H9 (cell line): ENCODE measurements around the gene FBLN7. TPM values are rescaled to one million over a fixed set of nuclear protein-coding genes. Genes with fewer than 3 reads are reported as not detected.

Experiments used
- DNase-seq: peaks from one replicate; pipeline ENCODE4 v3.0.0-alpha.2; 2017
- H2AFZ ChIP-seq: one replicate; pipeline ENCODE4 v1.6.1; 2013; ENCODE audit warnings: mild to moderate bottlenecking, low read length, control low read depth, moderate library complexity
- H2AK5ac ChIP-seq: 2 replicates; pipeline ENCODE4 v1.6.1; 2013; ENCODE audit warnings: low read length, control low read depth, mixed read lengths; ENCODE audit not compliant: insufficient read length
- H2BK120ac ChIP-seq: one replicate; pipeline ENCODE4 v1.6.1; 2013; ENCODE audit warnings: low read depth, mild to moderate bottlenecking, low read length, control low read depth, inconsistent platforms; ENCODE audit not compliant: poor library complexity, severe bottlenecking
- H2BK12ac ChIP-seq: 2 replicates; pipeline ENCODE4 v1.6.1; 2013; ENCODE audit warnings: low read length, control low read depth, mixed read lengths, low read depth; ENCODE audit not compliant: insufficient read length
- H2BK15ac ChIP-seq: 2 replicates; pipeline ENCODE4 v1.6.1; 2013; ENCODE audit warnings: low read depth, low read length, control low read depth
- H2BK20ac ChIP-seq: one replicate; pipeline ENCODE4 v1.6.1; 2013; ENCODE audit warnings: low read depth, mild to moderate bottlenecking, low read length, control low read depth, inconsistent platforms; ENCODE audit not compliant: poor library complexity, severe bottlenecking
- H2BK5ac ChIP-seq: 2 replicates; pipeline ENCODE4 v1.6.1; 2013; ENCODE audit warnings: low read length, control low read depth, mixed read lengths; ENCODE audit not compliant: insufficient read length
- H3K14ac ChIP-seq: 2 replicates; pipeline ENCODE4 v1.6.1; 2013; ENCODE audit warnings: low read length, control low read depth; ENCODE audit not compliant: insufficient read depth
- H3K18ac ChIP-seq: 2 replicates; pipeline ENCODE4 v1.6.1; 2013; ENCODE audit warnings: low read depth, mild to moderate bottlenecking, mixed read lengths, low read length, control low read depth; ENCODE audit not compliant: insufficient read length
- H3K23ac ChIP-seq: 2 replicates; pipeline ENCODE4 v1.6.1; 2013; ENCODE audit warnings: low read length, control low read depth, mixed read lengths, low read depth; ENCODE audit not compliant: insufficient read length
- H3K23me2 ChIP-seq: 2 replicates; pipeline ENCODE4 v1.6.1; 2013; ENCODE audit warnings: low read depth, mild to moderate bottlenecking, mixed read lengths, low read length, control low read depth; ENCODE audit not compliant: insufficient read length, poor library complexity, severe bottlenecking
- H3K27ac ChIP-seq: 2 replicates; pipeline ENCODE4 v1.5.1; 2013; ENCODE audit warnings: low read length, control low read depth, mixed read lengths, low read depth; ENCODE audit not compliant: insufficient read length
- H3K27me3 ChIP-seq: 2 replicates; pipeline ENCODE4 v1.6.1; 2013; ENCODE audit warnings: low read length, control low read depth, inconsistent platforms; ENCODE audit not compliant: insufficient read depth
- H3K4ac ChIP-seq: 2 replicates; pipeline ENCODE4 v1.6.1; 2013; ENCODE audit warnings: low read depth, mild to moderate bottlenecking, control low read depth, inconsistent platforms, low read length, moderate library complexity
- H3K4me1 ChIP-seq: 2 replicates; pipeline ENCODE4 v1.6.1; 2013; ENCODE audit warnings: low read length, control low read depth, inconsistent platforms; ENCODE audit not compliant: insufficient read depth
- H3K4me2 ChIP-seq: 2 replicates; pipeline ENCODE4 v1.6.1; 2013; ENCODE audit warnings: low read length, control low read depth, mixed read lengths; ENCODE audit not compliant: insufficient read length, insufficient read depth
- H3K56ac ChIP-seq: 2 replicates; pipeline ENCODE4 v1.6.1; 2013; ENCODE audit warnings: low read depth, mild to moderate bottlenecking, mixed read lengths, low read length, control low read depth; ENCODE audit not compliant: insufficient read length
- H3K79me1 ChIP-seq: 2 replicates; pipeline ENCODE4 v1.6.1; 2013; ENCODE audit warnings: low read depth, mild to moderate bottlenecking, moderate library complexity, low read length, control low read depth, inconsistent platforms; ENCODE audit not compliant: insufficient read depth, poor library complexity, severe bottlenecking
- H3K79me2 ChIP-seq: 2 replicates; pipeline ENCODE4 v1.6.1; 2013; ENCODE audit warnings: low read length, control low read depth, inconsistent platforms; ENCODE audit not compliant: insufficient read depth
- H3K9ac ChIP-seq: 2 replicates; pipeline ENCODE4 v1.6.1; 2013; ENCODE audit warnings: low read length, control low read depth, mixed read lengths; ENCODE audit not compliant: insufficient read length; ENCODE audit errors: extremely low read depth
- H3K9me3 ChIP-seq: one replicate; pipeline ENCODE4 v1.6.1; 2013; ENCODE audit warnings: low read depth, low read length, inconsistent platforms; ENCODE audit not compliant: control insufficient read depth
- H3T11ph ChIP-seq: one replicate; pipeline ENCODE4 v1.6.1; 2013; ENCODE audit warnings: mild to moderate bottlenecking, low read length, control low read depth, inconsistent platforms
- H4K20me1 ChIP-seq: one replicate; pipeline ENCODE4 v1.6.1; 2013; ENCODE audit not compliant: control insufficient read depth, insufficient read length, insufficient read depth
- H4K5ac ChIP-seq: 2 replicates; pipeline ENCODE4 v1.6.1; 2013; ENCODE audit warnings: low read depth, mild to moderate bottlenecking, mixed read lengths, low read length, control low read depth; ENCODE audit not compliant: insufficient read length
- H4K8ac ChIP-seq: replicated peaks from 2 replicates; pipeline ENCODE4 v1.6.1; 2013; ENCODE audit warnings: low read length, control low read depth, mixed read lengths, low read depth; ENCODE audit not compliant: insufficient read length
- H4K91ac ChIP-seq: 2 replicates; pipeline ENCODE4 v1.6.1; 2013; ENCODE audit warnings: low read depth, mild to moderate bottlenecking, moderate library complexity, mixed read lengths, low read length, control low read depth; ENCODE audit not compliant: insufficient read length
- H3K27ac Mint-ChIP-seq, 3 experiments: 2 replicates in 2 of 3; 3 replicates in 1 of 3; pipeline ENCODE4 v1.8.0; 2020 to 2021; ENCODE audit warnings: mixed read lengths in 3 of 3, mild to moderate bottlenecking in 1 of 3, moderate library complexity in 1 of 3
- H3K27me3 Mint-ChIP-seq: 2 replicates; pipeline ENCODE4 v1.8.0; 2021; ENCODE audit warnings: low read depth, mild to moderate bottlenecking, moderate library complexity, mixed read lengths
- H3K36me3 Mint-ChIP-seq, 3 experiments: 2 replicates in 2 of 3; 3 replicates in 1 of 3; pipeline ENCODE4 v1.8.0; 2020 to 2021; ENCODE audit warnings: low read depth in 3 of 3, mixed read lengths in 3 of 3; ENCODE audit not compliant: insufficient read depth in 1 of 3
- H3K4me1 Mint-ChIP-seq, 2 experiments: 2 replicates each; pipeline ENCODE4 v1.8.0; 2020; ENCODE audit warnings: mixed read lengths in 2 of 2
- H3K4me3 Mint-ChIP-seq, 2 experiments: 2 replicates in 1 of 2; 3 replicates in 1 of 2; pipeline ENCODE4 v1.8.0; 2020 to 2021; ENCODE audit warnings: mild to moderate bottlenecking in 2 of 2, mixed read lengths in 2 of 2, moderate library complexity in 1 of 2
- H3K9me3 Mint-ChIP-seq, 2 experiments: 2 replicates in 1 of 2; 3 replicates in 1 of 2; pipeline ENCODE4 v1.8.0; 2020; ENCODE audit warnings: mild to moderate bottlenecking in 2 of 2, mixed read lengths in 2 of 2, moderate library complexity in 1 of 2
- CTCF ChIP-seq: fragments of 200-600 bp; sonication (generic); conservative IDR thresholded peaks from 3 replicates; pipeline ENCODE4 v1.8.0; 2021; ENCODE audit warnings: antibody characterized with exemption, mild to moderate bottlenecking
- WGBS: extraction: QIAGEN DNeasy Blood & Tissue Kit; methylation state at CpG from one replicate; pipeline ENCODE4 v1.1.7; 2013; ENCODE audit warnings: missing lambda C conversion rate, low lambda C conversion rate, mixed read lengths; ENCODE audit not compliant: insufficient read length; ENCODE audit errors: extremely low coverage; 5-methylcytosine and 5-hydroxymethylcytosine counted together
- total RNA-seq: library from RNA; stranded (reverse); gene quantifications from 2 replicates; pipeline ENCODE4 v1.2.1, GENCODE V29; 2021

The FBLN7 gene
- total RNA-seq, 1 experiment from 2014 or later: 1.3 TPM

- no peaks in the 10 kb centered on the region for H3K27me3 Mint-ChIP-seq
- Histone ChIP-seq H2BK15ac (no peak overlapping the region), H4K5ac (no peak overlapping the region), H2BK12ac (no peak overlapping the region), H2BK120ac (no peak overlapping the region), H3K23ac (no peak overlapping the region), H3K79me2 (no peaks in the 10 kb centered on the region), H2BK5ac (no peak overlapping the region), H3K9ac (no peak overlapping the region), H3K4ac (no peak overlapping the region), H2AK5ac (no peak overlapping the region), H3K18ac (no peak overlapping the region), H3K9me3 (no peaks in the 10 kb centered on the region), H3T11ph (no peak overlapping the region), H3K23me2 (no peaks in the 10 kb centered on the region), H4K20me1 (peaks cover 6% of the 10 kb centered on the region), H4K91ac (no peak overlapping the region), H3K14ac (no peak overlapping the region), H3K27ac (no peak overlapping the region), H3K79me1 (no peaks in the 10 kb centered on the region), H3K27me3 (no peaks in the 10 kb centered on the region), H3K56ac (no peak overlapping the region), H2AFZ (no peak overlapping the region), H4K8ac (no peak overlapping the region), H3K4me2 (no peak overlapping the region), H3K4me1 (no peaks in the 10 kb centered on the region), H2BK20ac (no peak overlapping the region)
- H3K4me1 Mint-ChIP-seq: peaks cover 18 to 21% of the 10 kb centered on the region in 2 experiments
- DNase-seq: no peak
- no peak overlapping the region for H3K4me3 Mint-ChIP-seq
- H3K9me3 Mint-ChIP-seq: no peaks in the 10 kb centered on the region
- no peaks in the 10 kb centered on the region for H3K36me3 Mint-ChIP-seq
- no CpG with 5 or more reads among the region's 31 CpGs for WGBS
- no peak overlapping the region for H3K27ac Mint-ChIP-seq
- no peak for TF ChIP-seq CTCF
Measured at GRCh38 chr2:112159454-112159921, 21.3 kb downstream of the FBLN7 start.
